PC-9 (cell line): ENCODE measurements around the gene OSMR. TPM values are rescaled to one million over a fixed set of nuclear protein-coding genes. Genes with fewer than 3 reads are reported as not detected.

Source experiments
- BruUV-seq: library from RNA; stranded (reverse); fragments of 400-500 nt; replicated peaks from 2 replicates; lab custom pipeline; 2021; lab: Mats Ljungman, UMichigan
- CTCF ChIA-PET: fragments of 300-600 bp; sonication (Branson Sonifier 250); formaldehyde crosslinking; loops from one replicate; lab custom pipeline; 2022; ENCODE audit warnings: antibody characterized with exemption; lab: Charles Lee
- POLR2A ChIA-PET: fragments of 300-600 bp; sonication (Branson Sonifier 250); formaldehyde crosslinking; loops from one replicate; lab custom pipeline; 2022; ENCODE audit warnings: antibody characterized with exemption; ENCODE audit not compliant: unreplicated experiment; lab: Charles Lee
- DNase-seq, 2 experiments: peaks; one replicate each; pipeline versions ENCODE4 v3.0.0 to v3.0.0-alpha.2; 2015 to 2022; ENCODE audit warnings: mixed read lengths in 1 of 2
- H2AFZ ChIP-seq: fragments of 200-600 bp; sonication (generic); 2 replicates; pipeline ENCODE4 v1.8.1; 2017; ENCODE audit warnings: antibody characterized with exemption
- H3F3A ChIP-seq: fragments of 200-600 bp; sonication (generic); 2 replicates; pipeline ENCODE4 v1.8.1; 2017; ENCODE audit warnings: antibody characterized with exemption, mild to moderate bottlenecking, low read depth; ENCODE audit not compliant: insufficient read depth
- H3K27ac ChIP-seq: fragments of 200-600 bp; sonication (generic); 2 replicates; pipeline ENCODE4 v1.6.1; 2016; ENCODE audit warnings: mixed run types
- H3K27me3 ChIP-seq: fragments of 200-600 bp; sonication (generic); 2 replicates; pipeline ENCODE4 v1.6.1; 2016; ENCODE audit warnings: low read depth, mixed run types; ENCODE audit not compliant: insufficient read depth
- H3K36me3 ChIP-seq: fragments of 200-600 bp; sonication (generic); 2 replicates; pipeline ENCODE4 v1.6.1; 2016; ENCODE audit warnings: low read depth, mixed run types
- H3K4me1 ChIP-seq: fragments of 200-600 bp; sonication (generic); replicated peaks from 2 replicates; pipeline ENCODE4 v1.6.1; 2016; ENCODE audit warnings: mixed run types; ENCODE audit not compliant: insufficient read depth
- H3K4me2 ChIP-seq: fragments of 200-600 bp; sonication (generic); 2 replicates; pipeline ENCODE4 v1.6.1; 2017; ENCODE audit warnings: mixed run types
- H3K4me3 ChIP-seq: fragments of 200-600 bp; sonication (generic); 2 replicates; pipeline ENCODE4 v1.6.1; 2016; ENCODE audit warnings: mixed run types
- H3K79me2 ChIP-seq: fragments of 200-600 bp; sonication (generic); 2 replicates; pipeline ENCODE4 v1.6.1; 2017; ENCODE audit warnings: low read depth, mixed run types
- H3K9me2 ChIP-seq: fragments of 200-600 bp; sonication (generic); 2 replicates; pipeline ENCODE4 v1.8.1; 2017; ENCODE audit warnings: mild to moderate bottlenecking; ENCODE audit not compliant: insufficient read depth
- H3K9me3 ChIP-seq: fragments of 200-600 bp; sonication (generic); 2 replicates; pipeline ENCODE4 v1.8.1; 2016; ENCODE audit warnings: low read depth; ENCODE audit not compliant: insufficient read depth
- H4K20me1 ChIP-seq: fragments of 200-600 bp; sonication (generic); 2 replicates; pipeline ENCODE4 v1.8.1; 2017; ENCODE audit not compliant: insufficient read depth
- CTCF ChIP-seq: fragments of 200-600 bp; sonication (generic); conservative IDR thresholded peaks from 2 replicates; pipeline ENCODE4 v1.6.1; 2017; ENCODE audit warnings: mixed run types, antibody characterized with exemption, mild to moderate bottlenecking, moderate library complexity
- EZH2 ChIP-seq: fragments of 200-600 bp; sonication (generic); IDR thresholded peaks from 2 replicates; pipeline ENCODE4 v1.8.0; 2017; ENCODE audit warnings: antibody characterized with exemption, low read depth
- intact Hi-C: fragments of 100-400 bp; cut with micrococcal nuclease; formaldehyde crosslinking; loops from one replicate; pipeline ENCODE4 v1.10.0; 2022; ENCODE audit not compliant: unreplicated experiment
- total RNA-seq: library from RNA; stranded (reverse); gene quantifications from 2 replicates; pipeline ENCODE4 v1.2.3, GENCODE V29; 2021

The OSMR gene
- total RNA-seq, 1 experiment from 2014 or later, result 65.4 TPM

- no peak overlapping the region for H3K4me3 ChIP-seq
- H3K36me3 ChIP-seq, result peaks cover 65% of the 10 kb centered on the region
These were observed 115.9 kb downstream of the OSMR start for GRCh38 chr5:38961691-38962090.

GRCh38 chr5:38968665-38969064 lies 122.9 kb downstream of the OSMR start:
- CTCF ChIA-PET, result interaction anchor here (0.7 kb wide), 1 partner anchor 47 kb away, joined by 7 read pairs; no protein-coding TSS in a partner anchor
- no peak for DNase-seq
- Histone ChIP-seq H3K4me3 (no peak overlapping the region), H3K4me2 (no peak overlapping the region), H3K27me3 (no peaks in the 10 kb centered on the region), H3K4me1 (no peaks in the 10 kb centered on the region), H3K9me3 (no peaks in the 10 kb centered on the region; the same call in 1 of the 2 replicates), H4K20me1 (peaks cover 10% of the 10 kb centered on the region; the same call in 1 of the 2 replicates), H3K36me3 (peaks cover 28% of the 10 kb centered on the region), H2AFZ (no peak overlapping the region), H3K79me2 (no peaks in the 10 kb centered on the region), H3K27ac (no peak overlapping the region), H3K9me2 (no peaks in the 10 kb centered on the region), H3F3A (peaks cover 14% of the 10 kb centered on the region)
- BruUV-seq, result no TSS peak
- intact Hi-C loops, result no loop called here
- POLR2A ChIA-PET, result interaction anchor here (0.5 to 0.7 kb wide), 2 partner anchors 19 to 169 kb away, joined by 3 to 4 read pairs; no protein-coding TSS in a partner anchor
- no peak for TF ChIP-seq CTCF
- no peak for TF ChIP-seq EZH2

More at GRCh38 chr5:38961691-38962090, 115.9 kb downstream of the OSMR start:
- Histone ChIP-seq H3K27ac (no peak overlapping the region), H3K4me2 (no peak overlapping the region), H2AFZ (no peak overlapping the region), H4K20me1 (no peaks in the 10 kb centered on the region), H3K27me3 (no peaks in the 10 kb centered on the region), H3K9me2 (no peaks in the 10 kb centered on the region), H3F3A (0 out of 2 replicates have a peak, but pooled peaks cover 6% of the 10 kb centered on the region), H3K9me3 (no peaks in the 10 kb centered on the region), H3K79me2 (no peaks in the 10 kb centered on the region), H3K4me1 (no peaks in the 10 kb centered on the region)
- TF ChIP-seq EZH2 (no peak), CTCF (no peak)
- BruUV-seq, result no TSS peak
- POLR2A ChIA-PET, result interaction anchor here (0.6 kb wide), 1 partner anchor 1423 kb away, joined by 8 read pairs; no protein-coding TSS in a partner anchor
- DNase-seq, result no peak
- CTCF ChIA-PET, result no interaction called here
- intact Hi-C loops, result no loop called here

- 0 out of 2 replicates have a peak, but pooled peaks cover 2% of the 10 kb centered on the region for H4K20me1 ChIP-seq
- H3K4me2 ChIP-seq, result no peak overlapping the region
- no peak overlapping the region for H3K4me3 ChIP-seq
- no peak overlapping the region for H3K27ac ChIP-seq
- no peaks in the 10 kb centered on the region for H3K27me3 ChIP-seq
- H3K4me1 ChIP-seq, result peaks cover 13% of the 10 kb centered on the region; the same call in 1 of the 2 replicates
- H3K79me2 ChIP-seq, result no peaks in the 10 kb centered on the region
- ChIA-PET POLR2A (interaction anchor here (0.7 kb wide), 1 partner anchor 18 kb away, joined by 7 read pairs; no protein-coding TSS in a partner anchor), CTCF (no interaction called here)
- DNase-seq, result no peak
- BruUV-seq, result no TSS peak
- H3K36me3 ChIP-seq, result peaks cover 24% of the 10 kb centered on the region
- peaks cover 20% of the 10 kb centered on the region for H3F3A ChIP-seq
- intact Hi-C loops, result no loop called here
- H3K9me2 ChIP-seq, result no peaks in the 10 kb centered on the region
- no peak overlapping the region for H2AFZ ChIP-seq
- no peak for TF ChIP-seq EZH2
- TF ChIP-seq CTCF, result no peak
- no peaks in the 10 kb centered on the region; the same call in 1 of the 2 replicates for H3K9me3 ChIP-seq
These were observed 132.2 kb downstream of the OSMR start for GRCh38 chr5:38978036-38978435.
